PC-9 (cell line): Measurements from ENCODE around the gene TCP11. TPM values are rescaled to one million over a fixed set of nuclear protein-coding genes. Genes with fewer than 3 reads are reported as not detected.

ENCODE experiments used
- BruUV-seq: library from RNA; stranded (reverse); fragments of 400-500 nt; replicated peaks from 2 replicates; lab custom pipeline; 2021; lab: Mats Ljungman, UMichigan
- CTCF ChIA-PET: fragments of 300-600 bp; sonication (Branson Sonifier 250); formaldehyde crosslinking; loops from one replicate; lab custom pipeline; 2022; ENCODE audit warnings: antibody characterized with exemption; lab: Charles Lee
- POLR2A ChIA-PET: fragments of 300-600 bp; sonication (Branson Sonifier 250); formaldehyde crosslinking; loops from one replicate; lab custom pipeline; 2022; ENCODE audit warnings: antibody characterized with exemption; ENCODE audit not compliant: unreplicated experiment; lab: Charles Lee
- DNase-seq, 2 experiments: peaks; one replicate each; pipeline versions ENCODE4 v3.0.0 to v3.0.0-alpha.2; 2015 to 2022; ENCODE audit warnings: mixed read lengths in 1 of 2
- H2AFZ ChIP-seq: fragments of 200-600 bp; sonication (generic); 2 replicates; pipeline ENCODE4 v1.8.1; 2017; ENCODE audit warnings: antibody characterized with exemption
- H3F3A ChIP-seq: fragments of 200-600 bp; sonication (generic); 2 replicates; pipeline ENCODE4 v1.8.1; 2017; ENCODE audit warnings: antibody characterized with exemption, mild to moderate bottlenecking, low read depth; ENCODE audit not compliant: insufficient read depth
- H3K27ac ChIP-seq: fragments of 200-600 bp; sonication (generic); 2 replicates; pipeline ENCODE4 v1.6.1; 2016; ENCODE audit warnings: mixed run types
- H3K27me3 ChIP-seq: fragments of 200-600 bp; sonication (generic); 2 replicates; pipeline ENCODE4 v1.6.1; 2016; ENCODE audit warnings: low read depth, mixed run types; ENCODE audit not compliant: insufficient read depth
- H3K36me3 ChIP-seq: fragments of 200-600 bp; sonication (generic); 2 replicates; pipeline ENCODE4 v1.6.1; 2016; ENCODE audit warnings: low read depth, mixed run types
- H3K4me1 ChIP-seq: fragments of 200-600 bp; sonication (generic); replicated peaks from 2 replicates; pipeline ENCODE4 v1.6.1; 2016; ENCODE audit warnings: mixed run types; ENCODE audit not compliant: insufficient read depth
- H3K4me2 ChIP-seq: fragments of 200-600 bp; sonication (generic); 2 replicates; pipeline ENCODE4 v1.6.1; 2017; ENCODE audit warnings: mixed run types
- H3K4me3 ChIP-seq: fragments of 200-600 bp; sonication (generic); 2 replicates; pipeline ENCODE4 v1.6.1; 2016; ENCODE audit warnings: mixed run types
- H3K79me2 ChIP-seq: fragments of 200-600 bp; sonication (generic); 2 replicates; pipeline ENCODE4 v1.6.1; 2017; ENCODE audit warnings: low read depth, mixed run types
- H3K9me2 ChIP-seq: fragments of 200-600 bp; sonication (generic); 2 replicates; pipeline ENCODE4 v1.8.1; 2017; ENCODE audit warnings: mild to moderate bottlenecking; ENCODE audit not compliant: insufficient read depth
- H3K9me3 ChIP-seq: fragments of 200-600 bp; sonication (generic); 2 replicates; pipeline ENCODE4 v1.8.1; 2016; ENCODE audit warnings: low read depth; ENCODE audit not compliant: insufficient read depth
- H4K20me1 ChIP-seq: fragments of 200-600 bp; sonication (generic); 2 replicates; pipeline ENCODE4 v1.8.1; 2017; ENCODE audit not compliant: insufficient read depth
- CTCF ChIP-seq: fragments of 200-600 bp; sonication (generic); conservative IDR thresholded peaks from 2 replicates; pipeline ENCODE4 v1.6.1; 2017; ENCODE audit warnings: mixed run types, antibody characterized with exemption, mild to moderate bottlenecking, moderate library complexity
- EZH2 ChIP-seq: fragments of 200-600 bp; sonication (generic); IDR thresholded peaks from 2 replicates; pipeline ENCODE4 v1.8.0; 2017; ENCODE audit warnings: antibody characterized with exemption, low read depth
- intact Hi-C: fragments of 100-400 bp; cut with micrococcal nuclease; formaldehyde crosslinking; loops from one replicate; pipeline ENCODE4 v1.10.0; 2022; ENCODE audit not compliant: unreplicated experiment
- total RNA-seq: library from RNA; stranded (reverse); gene quantifications from 2 replicates; pipeline ENCODE4 v1.2.3, GENCODE V29; 2021

The TCP11 gene
- total RNA-seq, 1 experiment from 2014 or later: not detected

GRCh38 chr6:35094183-35094582 is 47.0 kb downstream of the TCP11 start:
- ChIA-PET POLR2A (no interaction called here), CTCF (no interaction called here)
- H3K36me3 ChIP-seq: no peaks in the 10 kb centered on the region
- no TSS peak for BruUV-seq
- H3K27ac ChIP-seq: no peak overlapping the region
- H3K9me3 ChIP-seq: no peaks in the 10 kb centered on the region
- H3K79me2 ChIP-seq: no peaks in the 10 kb centered on the region
- no peaks in the 10 kb centered on the region for H3K27me3 ChIP-seq
- no peak for DNase-seq
- intact Hi-C loops: no loop called here
- TF ChIP-seq EZH2: no peak
- no peak for TF ChIP-seq CTCF
- no peak overlapping the region for H2AFZ ChIP-seq
- H3K4me2 ChIP-seq: no peak overlapping the region
- no peaks in the 10 kb centered on the region for H4K20me1 ChIP-seq
- peaks cover 8% of the 10 kb centered on the region for H3F3A ChIP-seq
- H3K9me2 ChIP-seq: no peaks in the 10 kb centered on the region
- H3K4me1 ChIP-seq: peaks cover 7% of the 10 kb centered on the region; the same call in 1 of the 2 replicates
- no peak overlapping the region for H3K4me3 ChIP-seq

GRCh38 chr6:35093783-35094182 is 47.4 kb downstream of the TCP11 start:
- no peak for DNase-seq
- TF ChIP-seq CTCF (no peak), EZH2 (no peak)
- Histone ChIP-seq H3K79me2 (no peaks in the 10 kb centered on the region), H3K27me3 (no peaks in the 10 kb centered on the region), H3K4me1 (peaks cover 7% of the 10 kb centered on the region; the same call in 1 of the 2 replicates), H3F3A (peaks cover 8% of the 10 kb centered on the region), H3K27ac (no peak overlapping the region), H3K36me3 (no peaks in the 10 kb centered on the region), H2AFZ (no peak overlapping the region), H3K4me3 (no peak overlapping the region), H3K9me2 (no peaks in the 10 kb centered on the region), H4K20me1 (no peaks in the 10 kb centered on the region), H3K4me2 (no peak overlapping the region), H3K9me3 (no peaks in the 10 kb centered on the region)
- CTCF ChIA-PET: no interaction called here
- POLR2A ChIA-PET: no interaction called here
- intact Hi-C loops: no loop called here
- no TSS peak for BruUV-seq

- intact Hi-C loops: no loop called here
- H3K4me2 ChIP-seq: no peak overlapping the region
- no peaks in the 10 kb centered on the region for H3K36me3 ChIP-seq
- no peak overlapping the region for H3K4me3 ChIP-seq
- POLR2A ChIA-PET: no interaction called here
- H3K27ac ChIP-seq: no peak overlapping the region
- no peaks in the 10 kb centered on the region for H3K27me3 ChIP-seq
- H3F3A ChIP-seq: peaks cover 8% of the 10 kb centered on the region
- H3K79me2 ChIP-seq: no peaks in the 10 kb centered on the region
- CTCF ChIA-PET: no interaction called here
- BruUV-seq: no TSS peak
- no peak for DNase-seq
- TF ChIP-seq CTCF (no peak), EZH2 (no peak)
- no peaks in the 10 kb centered on the region for H3K9me3 ChIP-seq
- H2AFZ ChIP-seq: no peak overlapping the region
- H3K9me2 ChIP-seq: no peaks in the 10 kb centered on the region
- H4K20me1 ChIP-seq: no peaks in the 10 kb centered on the region
- peaks cover 7% of the 10 kb centered on the region; the same call in 1 of the 2 replicates for H3K4me1 ChIP-seq
Measured at GRCh38 chr6:35093118-35093445, 48.1 kb downstream of the TCP11 start.
